Measurements from ENCODE around the gene ATP2C2. TPM values are rescaled to one million over a fixed set of nuclear protein-coding genes. Genes with fewer than 3 reads are reported as not detected.
"Not testable (repeated sequence)": the region's sequence is repeated elsewhere in the genome, so short reads cannot be mapped to it uniquely, and the experiment has no call there.

The ATP2C2 gene
- total and polyA plus RNA-seq, 9 of the 15 experiments (the other 6 are each of a cell fraction or from before 2014, with no cell fraction given) = 0.75 TPM; not detected in 8

GRCh38 chr16:84341528-84342295, 26.6 kb upstream of the ATP2C2 start:
- Histone ChIP-seq H3K27ac (ENCODE audit: extremely low read depth, low read depth, low read length) (no peak overlapping the region), H3K9me3 (replicated peaks; ENCODE audit: control insufficient read depth, insufficient read depth, low read depth, low read length) (no peaks in the 10 kb centered on the region; the same call in 1 of the 2 replicates), H3K36me3 (ENCODE audit: control insufficient read depth, insufficient read depth, low read length) (no peaks in the 10 kb centered on the region), H3K4me3 (no peak overlapping the region), H3K9me1 (ENCODE audit: control insufficient read depth, insufficient read depth, low read length) (no peaks in the 10 kb centered on the region), H3K4me1 (replicated peaks in 1 of 2; ENCODE audit: control insufficient read depth in 2 of 2, insufficient read depth in 2 of 2, low read length in 2 of 2) (no peaks in the 10 kb centered on the region), H3K79me2 (ENCODE audit: control insufficient read depth, insufficient read depth, low read length) (no peaks in the 10 kb centered on the region), H4K20me1 (replicated peaks; ENCODE audit: control insufficient read depth, insufficient read depth, low read length) (peaks cover 2% of the 10 kb centered on the region; the same call in 1 of the 2 replicates), H3K4me2 (ENCODE audit: insufficient read depth, low read length) (no peak overlapping the region), H3K27me3 (ENCODE audit: control insufficient read depth in 2 of 2, insufficient read depth in 2 of 2, low read length in 2 of 2) (peaks cover 59 to 71% of the 10 kb centered on the region in 2 experiments), H3K9ac (ENCODE audit: insufficient read depth in 1 of 2, low read depth in 2 of 2, low read length in 2 of 2) (no peak overlapping the region), H2AFZ (ENCODE audit: low read depth, low read length) (no peak overlapping the region)
- TF ChIP-seq MAFG (tag; conservative IDR thresholded peaks at IDR 0.05) = no peak
- TF ChIP-seq ZFP36 (IDR thresholded peaks at IDR 0.05; ENCODE audit: low read depth, low read length, partially characterized antibody) = peak; percentile 67
- in situ Hi-C loops (cut with MboI) (no loop called here), intact Hi-C loops (cut with micrococcal nuclease) (no loop called here)
- ATAC-seq = no peak
- FAIRE-seq = no peak
- ChIA-PET POLR2A (interaction anchor here (0.6 kb wide), 1 partner anchor 393 kb away, joined by 3 read pairs; no protein-coding TSS in a partner anchor), CTCF (ENCODE audit: low intra/inter-chr PET ratio) (no interaction called here)
- DNase-seq (ENCODE audit: extremely low read depth in 1 of 4, low spot score in 3 of 4) = no peak
- WGBS (ENCODE audit: insufficient coverage, low coverage, missing lambda C conversion rate) = under 1% methylated on average over 24 of the region's 24 CpGs
- no TSS peak for BruUV-seq (replicated peaks)

GRCh38 chr16:84343800-84344199, 24.5 kb upstream of the ATP2C2 start:
- DNase-seq (ENCODE audit: extremely low read depth in 1 of 4, low spot score in 3 of 4); H3K4me1 ChIP-seq (replicated peaks in 1 of 2; ENCODE audit: control insufficient read depth in 2 of 2, insufficient read depth in 2 of 2, low read length in 2 of 2); intact Hi-C loops (cut with micrococcal nuclease); in situ Hi-C loops (cut with MboI); H4K20me1 ChIP-seq (replicated peaks; ENCODE audit: control insufficient read depth, insufficient read depth, low read length); BruUV-seq (replicated peaks); H3K9ac ChIP-seq (ENCODE audit: insufficient read depth in 1 of 2, low read depth in 2 of 2, low read length in 2 of 2); H3K27ac ChIP-seq (ENCODE audit: extremely low read depth, low read depth, low read length); H3K36me3 ChIP-seq (ENCODE audit: control insufficient read depth, insufficient read depth, low read length); H3K4me3 ChIP-seq; ATAC-seq; H3K4me2 ChIP-seq (ENCODE audit: insufficient read depth, low read length); H3K79me2 ChIP-seq (ENCODE audit: control insufficient read depth, insufficient read depth, low read length); H3K9me1 ChIP-seq (ENCODE audit: control insufficient read depth, insufficient read depth, low read length); FAIRE-seq; CTCF ChIA-PET (ENCODE audit: low intra/inter-chr PET ratio); H2AFZ ChIP-seq (ENCODE audit: low read depth, low read length); H3K9me3 ChIP-seq (replicated peaks; ENCODE audit: control insufficient read depth, insufficient read depth, low read depth, low read length): not testable (repeated sequence)
- peaks cover 63 to 80% of the 10 kb centered on the region in 2 experiments for H3K27me3 ChIP-seq (ENCODE audit: control insufficient read depth in 2 of 2, insufficient read depth in 2 of 2, low read length in 2 of 2)
- POLR2A ChIA-PET = interaction anchor here (0.6 to 0.8 kb wide), 2 partner anchors 9 to 81 kb away, joined by 3 read pairs; no protein-coding TSS in a partner anchor
- WGBS (ENCODE audit: insufficient coverage, low coverage, missing lambda C conversion rate) = 4% methylated on average over 10 of the region's 10 CpGs

Data from K562 (cell line).